PFSK-1 (cell line): ENCODE results near the gene RDH5.

Experiments used
- POLR2AphosphoS5 ChIP-seq: IDR thresholded peaks from 2 replicates; pipeline ENCODE4 v1.6.1; 2012; ENCODE audit warnings: low read depth, mild to moderate bottlenecking, control low read depth, low read length, moderate library complexity
- REST ChIP-seq, 2 experiments: IDR thresholded peaks; 2 replicates each; pipeline versions ENCODE4 v1.6.1 to v1.8.0; 2011 to 2012; ENCODE audit warnings: low read depth in 2 of 2, low read length in 2 of 2, control low read depth in 1 of 2, inconsistent platforms in 1 of 2, mild to moderate bottlenecking in 1 of 2, moderate library complexity in 1 of 2; ENCODE audit not compliant: insufficient read depth in 1 of 2

- no peak for TF ChIP-seq POLR2AphosphoS5
- no peak for TF ChIP-seq REST (IDR thresholded peaks at IDR 0.05; ENCODE audit: insufficient read depth in 1 of 2, low read depth in 2 of 2, low read length in 2 of 2)
These were observed 47.0 kb downstream of the RDH5 start for GRCh38 chr12:55767156-55767555.
